ENCODE results near the gene ACAD11.

DNA sequence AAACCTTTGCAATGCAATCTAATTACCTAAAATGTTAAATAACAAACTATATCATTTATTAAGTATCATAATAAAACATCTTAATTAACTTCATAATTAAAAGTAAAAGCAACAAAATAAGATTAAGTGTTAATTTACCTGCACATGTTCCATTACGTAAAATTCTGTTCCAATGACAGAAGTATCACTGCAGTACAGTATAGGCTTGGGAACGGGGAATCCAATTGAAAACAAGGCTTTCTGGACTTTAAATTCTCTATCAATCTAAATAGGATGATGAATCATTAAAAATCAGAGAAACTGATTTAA, 17.1 kb downstream of the ACAD11 start:
- TF ChIP-seq, protein P1, sequence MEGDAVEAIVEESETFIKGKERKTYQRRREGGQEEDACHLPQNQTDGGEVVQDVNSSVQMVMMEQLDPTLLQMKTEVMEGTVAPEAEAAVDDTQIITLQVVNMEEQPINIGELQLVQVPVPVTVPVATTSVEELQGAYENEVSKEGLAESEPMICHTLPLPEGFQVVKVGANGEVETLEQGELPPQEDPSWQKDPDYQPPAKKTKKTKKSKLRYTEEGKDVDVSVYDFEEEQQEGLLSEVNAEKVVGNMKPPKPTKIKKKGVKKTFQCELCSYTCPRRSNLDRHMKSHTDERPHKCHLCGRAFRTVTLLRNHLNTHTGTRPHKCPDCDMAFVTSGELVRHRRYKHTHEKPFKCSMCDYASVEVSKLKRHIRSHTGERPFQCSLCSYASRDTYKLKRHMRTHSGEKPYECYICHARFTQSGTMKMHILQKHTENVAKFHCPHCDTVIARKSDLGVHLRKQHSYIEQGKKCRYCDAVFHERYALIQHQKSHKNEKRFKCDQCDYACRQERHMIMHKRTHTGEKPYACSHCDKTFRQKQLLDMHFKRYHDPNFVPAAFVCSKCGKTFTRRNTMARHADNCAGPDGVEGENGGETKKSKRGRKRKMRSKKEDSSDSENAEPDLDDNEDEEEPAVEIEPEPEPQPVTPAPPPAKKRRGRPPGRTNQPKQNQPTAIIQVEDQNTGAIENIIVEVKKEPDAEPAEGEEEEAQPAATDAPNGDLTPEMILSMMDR (conservative IDR thresholded peaks at IDR 0.05; ENCODE audit: low read length) = no peak; the same call in 1 of the 2 replicates
- TF ChIP-seq EZH2phosphoT487 (IDR thresholded peaks at IDR 0.05; ENCODE audit: borderline replicate concordance, low read depth, low read length) = no peak

All from OCI-LY7 (cell line).